Dedifferentiated amniotic fluid mesenchymal stem cell (primary cell): ENCODE measurements around the gene CDKN1B.
A peak's percentile ranks its signal among the peaks of the same experiment; 100 is the strongest.
"Not testable (repeated sequence)": the region's sequence is repeated elsewhere in the genome, so short reads cannot be mapped to it uniquely, and the experiment has no call there.

Experiments
- DNase-seq: peaks from one replicate; pipeline ENCODE4 v3.0.0-alpha.2; 2016; ENCODE audit errors: extremely low spot score

The CDKN1B gene

DNA sequence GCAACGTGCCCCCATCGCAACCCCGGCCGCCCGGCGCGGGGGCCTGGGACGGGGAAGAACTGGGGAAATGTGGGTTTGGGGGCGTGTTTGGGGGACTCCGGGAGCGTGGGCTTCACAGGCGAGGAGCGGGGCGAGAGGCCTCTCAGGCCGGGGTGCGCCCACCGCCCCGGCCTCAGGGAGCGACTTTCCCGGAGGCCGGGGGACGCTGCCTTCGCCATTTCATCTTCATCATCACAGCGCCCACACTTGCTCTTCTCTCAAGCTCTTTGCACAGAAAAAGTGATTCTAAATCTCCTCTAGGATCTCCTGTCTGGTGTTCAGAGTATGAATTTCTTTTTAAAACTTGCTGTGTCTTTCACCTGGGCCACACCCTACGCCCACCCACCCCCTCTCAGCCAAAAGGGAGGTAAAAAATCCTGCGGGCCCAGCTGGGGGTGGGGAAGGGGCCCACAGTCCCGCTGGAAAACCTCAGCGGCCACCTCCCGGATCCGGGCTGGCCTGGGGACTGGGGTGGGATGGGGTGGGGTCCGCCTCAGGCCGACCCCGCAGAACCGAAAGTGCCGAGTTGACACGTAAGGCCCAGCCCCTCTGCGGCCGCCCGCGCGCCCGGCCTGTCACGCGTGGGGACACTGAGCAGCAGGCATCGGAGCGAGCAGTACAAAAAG lies 7.4 kb downstream of the CDKN1B start:
- no peak for DNase-seq

DNA sequence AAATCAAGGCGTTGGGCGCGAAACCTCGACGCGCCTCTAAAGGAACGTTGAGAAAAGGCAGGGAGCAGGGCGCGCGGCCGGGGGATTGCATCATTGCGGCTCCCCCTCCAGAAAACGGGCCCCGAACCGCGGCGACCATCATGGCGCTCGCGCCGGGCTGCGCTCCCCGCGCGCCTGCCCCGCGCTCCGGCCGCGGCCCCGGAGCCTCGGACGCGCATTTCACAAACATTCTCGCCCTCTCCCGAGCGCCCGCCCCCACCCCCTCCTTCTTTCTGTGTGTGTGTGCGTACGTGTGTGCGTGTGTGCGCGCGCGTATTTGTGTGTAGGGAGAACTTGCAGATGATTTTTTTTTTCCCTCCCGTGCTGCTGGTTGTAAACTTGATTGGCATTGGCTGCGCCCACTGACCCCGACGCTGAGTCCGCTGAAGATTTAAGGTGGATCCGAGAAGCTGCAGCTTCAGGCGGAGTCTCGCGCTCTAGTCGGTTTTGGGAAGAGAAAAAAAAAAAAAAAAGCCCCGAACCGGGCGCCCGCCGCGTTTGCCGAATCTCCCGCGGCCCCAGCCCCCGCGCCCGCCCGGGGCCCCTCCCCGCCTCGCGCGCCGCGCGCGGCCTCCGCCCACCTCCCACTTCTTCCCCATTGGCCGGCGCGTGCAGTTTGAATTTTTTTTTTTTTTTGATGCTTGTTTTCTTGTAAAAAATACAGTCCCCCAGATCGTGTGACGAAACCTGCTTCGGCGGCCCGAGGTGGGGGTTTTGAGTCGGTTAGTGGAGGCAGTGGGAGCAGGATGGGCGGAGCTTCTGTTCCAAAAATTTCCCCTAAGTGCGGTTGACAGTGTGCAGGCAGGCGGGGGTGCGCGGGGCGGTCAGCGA lies 8.2 kb downstream of the CDKN1B start:
- peak; percentile 97 for DNase-seq

DNA sequence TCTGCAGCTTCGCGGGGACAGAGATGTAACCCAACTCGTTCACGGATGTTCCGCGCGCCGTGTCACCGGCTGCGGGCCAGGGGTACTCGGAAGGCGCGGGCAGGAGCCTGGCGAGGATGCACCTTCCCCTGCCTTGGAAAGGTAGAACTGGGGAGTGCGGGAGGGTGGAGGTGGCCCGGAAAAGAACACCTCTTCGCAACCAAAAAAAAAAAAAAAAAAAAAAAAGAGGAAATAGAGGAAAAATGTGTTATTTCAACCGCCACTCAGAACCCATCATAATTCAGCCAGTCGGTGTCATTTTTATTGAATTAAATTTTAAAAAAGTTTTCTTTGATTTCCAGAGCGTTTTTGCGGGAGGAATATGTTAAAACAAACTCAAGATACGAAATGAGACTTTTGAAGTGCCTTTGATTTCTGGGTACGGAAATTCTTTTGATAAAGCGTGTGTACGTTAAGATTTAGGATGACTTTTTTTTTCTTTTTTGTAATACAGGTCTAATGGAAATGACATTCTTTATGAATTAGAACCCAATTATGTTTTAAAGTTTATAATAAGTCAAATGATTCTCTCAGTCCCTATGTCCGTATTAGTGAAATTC lies 8.9 kb downstream of the CDKN1B start:
- DNase-seq: no peak

DNA sequence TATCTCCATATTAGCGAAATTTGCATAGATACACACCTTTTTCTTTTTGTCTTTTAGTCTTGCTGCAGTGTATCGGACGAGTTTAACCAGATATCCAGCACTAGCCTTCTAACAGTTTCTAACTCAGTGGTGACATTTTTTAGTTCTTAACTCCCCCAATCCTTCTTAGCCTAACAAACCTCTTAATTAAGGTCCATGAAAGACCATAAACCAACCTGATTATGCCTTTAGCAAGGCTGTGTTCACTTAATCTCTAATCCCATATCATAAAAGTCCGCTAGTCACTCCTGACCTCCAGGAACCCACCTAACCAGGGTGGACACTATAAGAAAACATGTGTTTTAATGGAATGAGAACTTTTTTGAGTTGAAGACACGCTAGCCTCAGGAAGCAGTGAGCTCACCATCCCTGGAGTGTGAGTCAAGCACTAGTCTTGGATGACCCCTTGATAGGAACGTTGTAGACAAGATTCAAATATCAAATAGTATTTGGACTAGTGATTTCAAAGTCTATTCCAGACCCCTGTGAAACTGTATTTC lies 9.5 kb downstream of the CDKN1B start:
- DNase-seq: peak; percentile 57

DNA sequence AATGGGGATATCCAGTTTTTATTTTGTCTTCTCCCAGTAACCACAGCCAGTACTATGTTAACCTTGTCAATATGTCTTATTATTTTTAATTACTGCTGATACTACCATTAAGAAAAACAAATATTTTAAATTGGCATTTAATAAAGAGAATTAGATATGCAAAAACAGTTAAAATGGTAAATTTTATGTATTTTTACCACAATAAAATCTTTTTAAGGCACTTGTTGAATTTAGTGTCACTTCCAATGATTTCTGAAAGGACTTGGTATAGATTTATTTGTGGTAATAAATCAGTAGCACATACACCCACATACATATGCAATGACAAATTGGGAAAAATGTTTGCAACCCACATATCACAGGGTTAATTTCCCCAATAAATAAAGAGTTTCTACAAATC lies 14.0 kb downstream of the CDKN1B start:
- DNase-seq: no peak

DNA sequence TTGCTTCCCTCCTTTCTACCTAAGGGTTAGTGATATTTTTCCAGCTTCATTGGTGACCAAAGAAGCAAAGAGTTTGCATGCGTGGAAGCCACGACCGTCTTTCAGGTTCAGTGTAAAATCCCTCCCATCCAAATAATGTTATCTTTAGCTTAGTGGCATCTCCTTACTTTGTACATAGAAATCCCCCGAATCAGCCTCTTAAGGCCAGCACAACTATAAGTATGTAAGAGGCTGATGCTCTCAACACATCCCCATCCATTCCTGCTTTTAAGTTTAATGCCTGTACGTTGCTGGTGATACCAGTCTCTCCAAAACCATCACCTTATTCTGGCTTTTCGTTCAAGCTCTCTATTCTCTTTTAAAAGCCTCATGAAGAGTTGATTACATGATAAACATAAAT lies 14.6 kb downstream of the CDKN1B start:
- no peak for DNase-seq

DNA sequence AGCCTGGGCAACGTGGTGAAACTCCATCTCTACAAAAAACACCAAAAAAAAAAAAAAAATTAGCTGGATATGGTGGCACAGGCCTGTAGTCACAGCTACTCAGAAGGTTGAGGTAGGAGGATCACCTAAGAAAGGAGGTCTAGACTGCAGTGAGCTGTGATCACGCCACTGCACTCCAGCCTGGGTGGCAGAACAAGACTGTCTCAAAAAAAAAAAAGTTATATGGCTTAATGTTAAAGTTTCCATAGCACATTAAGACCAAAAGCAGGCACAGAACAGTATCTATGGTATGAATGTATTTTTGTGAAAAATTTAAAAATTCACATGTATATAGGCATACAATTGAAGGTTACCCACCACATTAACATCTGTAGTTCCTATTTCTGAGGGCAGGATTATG lies 15.9 kb downstream of the CDKN1B start:
- DNase-seq: no peak

DNA sequence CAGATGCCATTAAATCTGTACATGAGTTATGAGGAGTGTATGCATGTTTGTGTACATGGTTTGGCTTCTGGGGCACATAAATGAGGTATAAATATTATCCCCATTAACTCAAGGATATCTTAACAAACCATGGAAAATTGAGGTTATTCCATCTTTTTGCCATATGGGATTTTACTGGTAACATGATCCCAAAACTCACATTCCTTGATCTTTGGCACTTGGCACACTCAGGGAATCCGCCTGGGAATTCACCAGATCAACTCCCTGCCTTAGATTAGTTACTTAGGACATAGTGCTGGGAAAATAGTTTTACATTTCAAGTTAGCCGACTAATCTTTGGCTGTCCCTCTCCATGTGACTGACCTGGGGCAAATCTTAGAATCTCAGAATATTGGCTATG lies 16.9 kb downstream of the CDKN1B start:
- DNase-seq: no peak

DNA sequence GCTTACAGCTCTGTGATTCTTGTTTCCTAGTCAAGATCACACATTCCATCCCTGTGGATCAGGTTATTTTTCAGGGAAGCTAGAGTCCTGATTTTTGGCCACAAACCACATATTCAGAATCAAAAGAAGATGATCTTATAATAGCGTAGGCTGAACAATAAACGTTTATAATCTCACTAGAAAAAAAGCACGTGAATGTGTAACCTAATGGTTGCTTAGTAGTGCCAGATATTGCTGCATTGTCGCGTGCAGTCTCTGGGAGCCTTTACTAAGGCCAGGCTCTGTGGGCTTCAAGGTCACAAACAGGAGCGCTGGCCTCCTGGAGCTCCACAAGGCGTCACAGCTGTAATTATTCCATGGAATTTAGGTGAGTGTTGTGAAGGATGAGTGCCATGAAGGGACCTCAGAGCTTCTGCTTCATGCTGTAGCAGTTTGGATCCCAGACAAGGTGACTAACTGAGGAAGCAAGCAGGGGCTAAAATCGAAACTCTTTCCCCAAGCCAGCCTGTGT lies 17.4 kb downstream of the CDKN1B start:
- DNase-seq: no peak

DNA sequence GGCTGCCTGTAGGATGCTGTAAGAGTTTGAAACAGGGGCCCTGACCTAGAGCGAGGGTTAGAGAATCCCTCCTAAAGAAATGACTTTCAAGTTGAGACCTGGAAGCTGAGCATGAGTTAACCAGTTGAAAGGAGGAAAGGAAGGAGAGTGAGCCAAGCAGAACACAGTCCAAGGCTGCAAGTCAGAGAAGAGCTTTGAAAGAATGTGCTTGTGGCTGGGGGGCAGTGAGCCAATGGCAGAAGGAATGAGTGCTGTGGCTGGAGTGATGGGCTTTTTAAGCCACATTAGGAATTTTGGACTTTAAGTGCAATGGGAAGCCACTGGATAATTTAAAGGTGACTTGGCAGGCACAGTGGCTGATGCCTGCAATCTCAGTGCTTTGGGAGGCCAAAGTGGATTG lies 18.1 kb downstream of the CDKN1B start:
- no peak for DNase-seq

DNA sequence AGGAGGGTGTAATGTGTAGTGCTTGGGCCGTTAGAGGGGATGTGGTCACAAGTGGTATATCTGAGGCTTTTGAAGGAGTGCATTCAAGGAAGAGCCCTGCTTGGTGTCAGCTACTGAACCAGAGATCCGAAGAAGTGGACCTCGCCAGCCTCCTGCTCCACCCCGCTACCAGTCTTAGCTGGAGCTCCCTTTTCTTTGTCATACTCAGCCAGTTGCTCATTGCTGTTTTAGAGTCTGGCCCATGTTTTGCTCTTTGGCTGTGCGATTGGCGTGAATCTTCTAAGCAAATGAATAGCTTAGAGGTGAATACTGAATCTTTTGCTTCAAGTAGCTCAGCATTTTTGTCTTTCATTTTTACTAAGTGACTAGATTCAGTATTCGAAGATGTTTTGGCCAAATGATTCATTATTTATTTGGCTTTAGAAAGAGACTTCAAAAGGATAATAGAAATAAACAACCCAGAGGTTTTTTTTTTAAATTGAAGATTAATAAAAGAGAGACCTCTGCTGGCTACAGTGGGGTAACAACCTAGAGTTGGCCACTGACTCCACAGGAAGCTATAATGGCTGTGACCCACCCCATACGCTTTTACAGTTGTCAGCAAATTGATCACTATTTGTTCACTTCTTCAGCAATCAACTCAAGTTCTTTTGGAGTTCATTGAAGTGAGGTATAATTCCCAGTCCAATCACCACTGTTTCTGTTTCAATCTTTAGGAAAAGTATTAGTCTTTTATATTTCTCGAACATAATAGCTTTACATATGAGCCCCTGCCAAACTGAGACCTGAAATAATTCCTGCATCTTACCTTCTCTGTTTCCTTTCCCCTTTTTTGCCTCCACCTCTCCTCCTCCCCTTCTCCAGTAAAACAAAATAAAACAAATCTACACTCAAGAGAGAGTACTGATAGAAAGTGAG lies 19.9 kb downstream of the CDKN1B start:
- DNase-seq: no peak

DNA sequence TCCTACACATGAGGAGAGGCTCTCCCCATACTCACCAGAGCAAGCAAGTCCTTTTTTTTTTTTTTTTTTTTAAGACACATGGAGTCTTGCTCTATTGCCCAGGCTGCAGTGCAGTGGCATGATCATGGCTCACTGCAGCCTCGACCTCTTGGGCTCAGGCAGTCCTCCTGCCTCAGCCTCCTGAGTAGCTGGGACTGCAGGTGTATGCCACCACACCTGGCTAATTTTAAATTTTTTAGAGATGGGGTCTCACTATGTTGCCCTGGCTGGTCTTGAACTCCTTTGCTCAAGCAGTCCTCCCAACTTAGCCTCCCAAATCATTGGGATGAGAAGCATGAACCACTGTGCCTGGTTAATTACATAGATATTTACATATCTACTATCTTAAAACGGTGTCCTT lies 21.0 kb downstream of the CDKN1B start:
- DNase-seq: not testable (repeated sequence)

DNA sequence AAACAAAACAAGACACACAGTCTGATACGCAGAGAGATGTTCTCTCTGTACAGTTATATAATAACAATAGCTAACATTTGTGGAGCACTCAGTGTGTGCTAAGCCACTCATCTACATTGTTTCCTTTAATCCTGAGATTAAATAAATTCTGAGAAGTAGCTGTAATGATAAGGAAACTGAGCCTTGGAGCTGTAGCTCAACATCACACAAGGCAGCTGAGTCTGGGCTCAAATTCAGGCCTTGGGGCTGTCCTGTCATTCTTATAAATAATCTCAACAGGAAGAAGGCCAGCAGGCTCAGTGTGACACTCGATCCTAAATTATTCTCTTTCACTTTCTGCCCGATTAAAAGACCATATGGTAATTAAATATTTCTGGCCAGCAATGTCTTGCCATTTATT lies 24.5 kb downstream of the CDKN1B start:
- DNase-seq: no peak

DNA sequence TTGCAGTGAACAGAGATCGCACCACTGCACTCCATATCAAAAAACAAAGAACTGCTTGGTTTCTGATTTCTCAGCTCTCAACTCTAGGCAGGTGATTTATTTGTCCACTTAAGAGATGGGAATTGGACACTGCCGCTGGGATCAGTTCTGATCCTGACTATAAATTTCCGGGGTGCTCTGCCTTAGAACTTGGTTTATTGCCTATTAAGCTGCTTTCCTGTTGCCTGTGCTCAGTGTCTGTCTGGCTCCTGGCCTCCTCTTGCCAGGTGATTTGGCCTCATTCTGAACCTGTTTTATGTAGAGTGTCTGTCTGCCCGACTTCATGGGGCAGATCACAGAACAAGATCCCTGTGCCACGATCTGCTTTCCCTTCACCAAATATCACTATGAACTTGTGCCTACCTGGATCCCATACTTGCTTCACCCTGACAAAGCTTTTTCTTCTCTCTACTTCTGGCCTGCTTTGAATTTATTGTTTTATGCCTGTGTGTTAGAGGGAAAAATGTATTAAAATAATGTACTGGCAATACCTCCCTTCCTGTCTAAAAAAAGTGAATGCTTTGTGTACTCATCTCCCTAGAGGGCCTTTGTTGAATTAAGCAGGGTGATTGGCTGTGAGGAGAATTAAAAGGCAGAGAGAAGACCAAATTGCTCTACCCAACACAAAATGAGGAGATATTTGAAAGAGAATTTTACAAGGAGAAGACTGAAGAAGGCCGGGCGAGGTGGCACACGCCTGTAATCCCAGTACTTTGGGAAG lies 27.6 kb downstream of the CDKN1B start:
- no peak for DNase-seq

DNA sequence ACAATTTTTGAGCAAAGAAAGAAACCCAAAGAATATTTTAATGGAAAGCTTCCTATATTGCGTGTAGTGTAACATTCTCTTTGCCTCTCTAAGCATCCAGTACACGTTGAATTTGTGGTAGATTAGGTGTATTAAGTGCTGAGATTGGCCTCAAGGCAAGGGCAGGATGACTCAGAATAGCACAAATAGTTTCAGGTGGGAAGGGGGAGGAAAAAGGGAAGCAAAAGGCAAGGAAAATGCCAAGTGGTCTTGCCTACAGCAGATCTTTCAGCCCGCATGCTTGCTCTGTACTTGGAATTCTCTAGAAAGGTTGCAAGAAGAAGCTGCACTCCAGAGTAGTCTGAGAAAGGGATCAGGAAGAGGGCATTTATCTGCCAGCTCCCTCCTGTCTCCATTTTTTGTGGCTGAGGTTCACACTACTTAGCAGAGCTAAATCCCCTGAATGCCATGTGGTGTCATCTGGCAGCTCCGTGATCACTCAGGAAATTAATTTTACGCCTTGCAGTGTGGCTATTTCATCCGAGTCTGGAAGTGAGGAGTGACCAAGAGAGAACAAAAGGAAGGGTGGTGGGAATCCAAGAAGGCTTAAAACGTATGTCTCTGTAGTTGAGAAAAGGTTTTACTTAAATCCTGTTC lies 28.5 kb downstream of the CDKN1B start:
- DNase-seq: no peak

DNA sequence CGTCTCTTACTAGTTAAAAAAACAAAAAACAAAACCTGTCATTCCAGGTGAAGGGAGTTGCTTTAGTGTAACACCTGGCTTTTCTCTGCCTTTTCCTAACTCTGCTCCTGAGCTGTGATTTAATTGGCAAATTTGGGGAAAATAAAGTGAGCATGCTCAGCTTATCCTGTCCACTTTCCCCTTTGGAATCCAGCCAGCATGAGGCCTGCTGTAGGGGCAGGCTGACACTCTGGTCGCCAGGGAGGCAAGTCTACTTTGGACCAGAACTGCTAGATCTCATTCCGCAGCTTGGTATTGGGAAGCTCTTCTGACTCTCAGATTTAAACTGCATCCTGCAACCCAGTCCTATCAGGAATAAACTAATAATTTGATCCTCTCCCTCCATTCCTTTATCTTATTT lies 30.1 kb downstream of the CDKN1B start:
- DNase-seq: no peak

DNA sequence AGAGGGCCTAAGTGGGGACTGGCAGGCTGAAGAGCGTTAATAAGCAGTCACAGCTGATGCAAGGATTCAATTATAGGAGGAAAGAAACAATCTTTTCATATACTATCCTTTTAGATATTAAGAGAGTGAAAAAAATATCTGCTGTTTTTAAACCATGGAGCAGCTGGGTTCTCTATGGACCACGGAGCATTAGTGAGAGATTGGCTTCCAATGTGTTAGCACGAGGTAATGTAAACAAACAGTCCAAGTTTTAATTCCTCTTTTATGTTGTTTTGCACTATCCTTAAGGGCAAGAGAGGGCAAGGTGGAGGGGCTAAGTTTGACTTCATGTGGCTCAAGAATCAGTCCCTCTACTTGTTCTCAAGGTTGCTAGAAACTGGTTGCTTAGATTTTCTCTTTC lies 30.9 kb downstream of the CDKN1B start:
- no peak for DNase-seq

DNA sequence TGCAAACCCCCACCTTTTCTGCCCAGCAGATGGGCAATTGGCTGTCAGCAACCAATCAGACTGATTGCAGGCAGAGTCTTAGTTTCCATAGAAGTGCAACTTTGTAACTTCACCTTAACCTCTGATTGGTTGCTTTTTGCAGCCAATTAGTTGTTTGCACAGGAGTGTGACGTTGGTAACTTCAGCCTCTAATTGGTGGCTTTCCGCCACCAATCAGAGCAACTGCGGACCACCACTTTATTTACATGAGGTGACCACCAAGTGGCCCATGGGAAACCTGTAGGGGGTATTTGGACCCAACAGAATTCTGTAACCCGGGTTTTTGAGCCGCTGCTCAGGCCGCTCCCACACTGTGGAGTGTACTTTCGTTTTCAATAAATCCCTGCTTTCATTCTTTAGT lies 32.3 kb downstream of the CDKN1B start:
- no peak for DNase-seq

DNA sequence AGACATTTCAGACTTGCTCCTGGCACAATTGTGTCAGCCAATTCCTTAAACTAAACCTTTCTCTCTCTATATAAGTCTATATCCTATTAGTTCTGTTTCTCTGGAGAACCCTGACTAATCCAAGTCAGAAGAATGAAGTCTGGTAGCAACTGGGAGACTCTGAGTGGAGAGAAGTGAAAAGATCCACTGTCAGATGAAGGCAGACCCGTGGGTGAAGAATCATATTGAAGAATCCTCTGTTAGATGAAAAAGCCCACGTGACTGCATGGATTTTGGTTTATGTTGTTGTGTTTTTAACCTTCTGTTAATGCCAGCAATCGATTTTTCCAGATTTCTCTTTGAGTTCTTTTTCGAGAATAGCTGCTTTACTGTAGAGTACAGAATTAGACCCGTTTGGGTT lies 38.8 kb downstream of the CDKN1B start:
- DNase-seq: no peak

DNA sequence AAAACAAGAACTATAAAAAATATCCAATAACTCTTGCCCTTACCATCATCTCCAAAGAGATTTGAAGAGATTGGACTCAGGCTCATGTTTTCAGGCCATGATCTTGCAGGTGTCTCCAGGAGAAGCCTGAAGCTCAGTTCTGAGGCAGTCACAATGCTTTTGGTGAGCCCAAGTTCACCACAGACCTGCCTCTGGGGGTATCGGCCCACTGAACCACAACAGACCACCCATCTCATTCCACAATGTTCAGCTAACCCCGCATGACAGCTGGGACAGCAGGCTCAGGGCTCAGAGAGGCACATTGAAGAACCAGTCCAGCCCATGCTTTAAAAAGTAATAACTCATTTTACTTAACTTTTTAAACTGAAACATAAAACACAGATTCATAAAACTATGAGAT lies 40.0 kb downstream of the CDKN1B start:
- no peak for DNase-seq
